GOT3 (cell line): ENCODE measurements around the gene USP6NL.
"Not testable (repeated sequence)": the region's sequence is repeated elsewhere in the genome, so short reads cannot be mapped to it uniquely, and the experiment has no call there.

Experiments
- DNase-seq: peaks from one replicate; lab custom pipeline; 2025; ENCODE audit warnings: mixed read lengths; lab: John Stamatoyannopoulos, UW

The USP6NL gene

DNA sequence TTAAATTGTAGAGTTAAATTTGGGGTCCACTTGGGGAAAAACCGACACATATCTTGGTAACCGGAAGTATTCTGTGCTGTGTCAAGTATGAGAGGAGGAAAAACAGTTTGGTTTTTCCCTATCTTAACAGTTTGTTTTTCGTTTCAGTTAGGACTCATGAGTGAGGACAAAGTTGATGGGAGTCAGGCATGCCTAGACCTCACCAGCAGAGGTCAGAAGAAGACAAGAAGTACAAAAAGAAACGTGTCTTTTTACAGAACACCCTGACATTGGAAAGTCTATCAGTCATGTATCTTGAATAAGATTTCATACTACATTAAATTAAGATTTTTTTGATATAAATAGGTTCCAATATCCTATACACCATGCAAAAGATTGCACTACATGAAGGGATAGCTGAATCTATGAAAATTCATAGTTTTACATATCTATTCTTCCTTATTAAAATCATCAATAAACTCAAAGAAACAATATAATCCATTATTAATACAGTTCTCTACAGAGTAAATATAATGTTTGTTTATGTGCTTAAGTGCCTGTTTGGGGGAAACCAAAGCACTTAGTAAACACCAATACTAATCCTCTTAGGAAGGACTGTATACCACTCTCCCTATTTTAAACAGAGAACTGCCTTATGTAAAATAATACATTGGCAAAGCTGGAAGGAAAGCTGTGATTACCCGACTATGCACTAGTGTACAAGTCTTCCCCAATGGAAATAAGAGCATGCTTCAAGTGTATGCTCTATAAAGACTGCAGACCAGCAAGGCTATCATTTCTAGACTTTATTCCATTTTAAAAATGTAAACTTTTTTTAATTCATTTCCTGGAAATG lies 95.6 kb downstream of the USP6NL start:
- no peak for DNase-seq

- no peak for DNase-seq
These were observed 97.7 kb downstream of the USP6NL start for GRCh38 chr10:11513727-11514126.

GRCh38 chr10:11512596-11512995 lies 98.9 kb downstream of the USP6NL start:
- no peak for DNase-seq

DNA sequence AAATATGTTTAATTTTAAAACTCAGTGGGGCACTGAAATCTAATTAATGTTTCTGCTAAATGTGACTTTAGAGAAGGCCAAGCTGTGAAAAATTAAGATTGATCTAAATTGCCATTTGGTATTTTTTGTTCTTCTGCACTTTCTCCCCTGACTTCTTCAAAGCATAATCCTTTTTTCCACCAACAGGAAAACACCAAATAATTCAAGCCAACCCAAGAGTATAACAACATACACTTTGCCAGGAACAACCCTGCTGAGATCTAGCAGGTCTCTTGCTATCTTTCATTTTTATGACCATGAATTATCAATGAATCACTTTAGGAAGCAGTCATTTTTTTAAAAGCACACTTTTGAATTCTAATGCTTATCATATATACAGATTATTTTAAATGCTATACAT lies 100.1 kb downstream of the USP6NL start:
- DNase-seq: no peak

GRCh38 chr10:11510736-11511135 lies 100.7 kb downstream of the USP6NL start:
- no peak for DNase-seq

GRCh38 chr10:11510281-11510680 lies 101.2 kb downstream of the USP6NL start:
- DNase-seq: no peak

DNA sequence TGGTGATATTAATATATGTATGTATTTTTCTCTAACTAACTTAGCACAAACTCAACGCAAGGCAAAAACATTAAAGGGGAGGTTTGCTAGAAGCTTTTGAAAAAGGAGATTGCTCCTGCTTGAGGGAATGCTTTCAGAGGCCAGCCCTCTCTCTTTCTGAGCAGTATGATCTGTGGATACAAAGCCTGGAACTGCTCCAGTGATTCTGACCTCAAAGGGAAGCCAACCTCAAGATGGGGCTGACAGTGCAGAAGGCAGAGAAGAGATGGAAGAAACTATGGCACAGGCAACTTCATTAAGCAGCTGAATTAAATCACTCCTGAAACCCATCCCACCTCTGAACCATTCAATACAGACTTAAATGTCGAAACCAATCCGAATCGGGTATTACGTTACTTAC lies 102.4 kb downstream of the USP6NL start:
- no peak for DNase-seq

DNA sequence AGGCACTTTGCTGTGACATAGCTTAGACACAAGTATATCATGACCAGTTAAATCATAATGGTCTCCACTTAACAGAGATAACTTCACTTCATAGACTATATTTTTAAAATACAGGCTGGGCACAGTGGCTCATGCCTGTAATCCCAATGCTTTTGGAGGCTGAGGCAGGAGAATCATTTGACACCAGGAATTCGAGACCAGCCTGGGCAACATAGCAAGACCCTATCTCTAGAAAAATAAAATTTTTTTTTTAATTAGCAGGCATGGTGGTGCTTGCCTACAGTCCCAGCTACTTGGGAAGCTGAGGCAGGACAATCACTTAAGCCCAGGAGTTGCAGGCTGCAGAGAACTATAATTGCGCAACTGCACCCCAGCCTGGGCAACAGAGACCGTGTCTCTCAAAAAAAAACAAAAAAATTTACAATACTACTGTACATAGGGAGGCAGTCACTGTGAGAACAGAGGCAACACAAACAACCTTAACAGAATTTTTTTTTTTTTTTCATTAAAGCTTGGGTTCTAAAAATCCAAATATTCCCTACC lies 105.1 kb downstream of the USP6NL start:
- no peak for DNase-seq

DNA sequence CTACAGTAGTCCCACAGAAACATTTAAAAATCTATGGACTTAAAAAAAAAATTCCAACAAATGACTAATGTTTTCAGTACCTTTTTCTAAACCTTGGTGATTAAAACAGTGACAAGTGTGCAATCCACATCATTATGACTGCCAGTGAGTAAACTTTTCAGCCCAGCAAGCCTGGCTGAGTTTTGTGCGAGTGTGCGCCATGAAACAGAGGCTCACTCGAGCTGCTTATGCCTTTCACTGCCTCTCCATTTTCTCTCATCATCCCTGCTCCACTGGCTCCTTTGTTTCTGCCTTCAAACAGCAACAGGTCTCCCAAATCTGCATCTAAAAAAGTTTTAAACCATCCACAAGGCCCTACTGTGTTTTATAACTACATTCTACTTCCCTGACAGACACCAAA lies 105.8 kb downstream of the USP6NL start:
- no peak for DNase-seq

DNA sequence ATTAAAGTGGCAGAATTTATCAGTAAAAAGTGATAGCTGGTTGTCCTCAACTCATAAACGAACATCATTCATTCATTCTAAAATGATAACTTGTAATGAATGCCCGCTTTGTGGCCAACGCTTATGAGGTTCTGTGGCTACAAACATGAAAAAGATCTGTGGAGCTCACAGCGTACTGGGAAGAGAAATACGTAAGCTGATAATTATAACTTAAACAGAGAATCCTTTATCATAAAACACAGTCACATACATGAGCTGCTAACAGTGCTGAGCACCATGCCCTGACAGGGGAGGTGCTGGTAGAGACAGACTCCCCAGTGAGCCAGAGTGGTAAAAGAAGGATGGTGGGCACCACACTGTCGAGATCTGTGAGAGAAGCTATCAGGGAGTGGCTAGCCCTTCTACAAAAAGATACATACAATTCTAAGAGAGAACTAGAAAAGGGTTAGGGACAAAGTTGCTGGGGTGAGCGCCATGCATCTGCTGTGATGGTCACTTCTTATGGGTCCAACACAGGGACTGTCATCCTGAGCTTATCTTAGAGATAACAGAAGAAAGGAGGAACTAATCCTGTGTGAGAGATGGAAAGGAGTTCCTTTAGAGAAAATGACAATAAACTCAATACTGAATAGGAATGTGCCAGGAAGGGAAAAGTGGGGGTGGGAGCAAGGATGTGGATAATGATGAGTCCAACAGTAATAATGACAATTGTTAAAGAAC lies 106.7 kb downstream of the USP6NL start:
- no peak for DNase-seq

- DNase-seq: no peak
These were observed 109.8 kb downstream of the USP6NL start for GRCh38 chr10:11501600-11501999.

GRCh38 chr10:11499425-11500071 lies 111.9 kb downstream of the USP6NL start:
- no peak for DNase-seq

- DNase-seq: no peak
These were observed 113.1 kb downstream of the USP6NL start for GRCh38 chr10:11498399-11498798.

DNA sequence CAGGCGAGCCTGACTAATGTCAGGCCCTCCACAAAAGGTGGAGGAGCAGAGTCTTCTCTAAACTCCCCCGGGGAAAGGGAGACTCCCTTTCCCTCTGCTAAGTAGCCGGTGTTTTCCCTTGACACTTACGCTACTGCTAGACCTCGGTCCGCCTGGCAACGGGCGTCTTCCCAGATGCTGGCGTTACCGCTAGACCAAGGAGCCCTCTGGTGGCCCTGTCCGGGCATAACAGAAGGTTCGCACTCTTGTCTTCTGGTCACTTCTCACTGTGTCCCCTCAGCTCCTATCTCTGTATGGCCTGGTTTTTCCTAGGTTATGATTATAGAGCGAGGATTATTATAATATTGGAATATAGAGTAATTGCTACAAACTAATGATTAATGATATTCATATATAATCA lies 116.5 kb downstream of the USP6NL start:
- DNase-seq: not testable (repeated sequence)

DNA sequence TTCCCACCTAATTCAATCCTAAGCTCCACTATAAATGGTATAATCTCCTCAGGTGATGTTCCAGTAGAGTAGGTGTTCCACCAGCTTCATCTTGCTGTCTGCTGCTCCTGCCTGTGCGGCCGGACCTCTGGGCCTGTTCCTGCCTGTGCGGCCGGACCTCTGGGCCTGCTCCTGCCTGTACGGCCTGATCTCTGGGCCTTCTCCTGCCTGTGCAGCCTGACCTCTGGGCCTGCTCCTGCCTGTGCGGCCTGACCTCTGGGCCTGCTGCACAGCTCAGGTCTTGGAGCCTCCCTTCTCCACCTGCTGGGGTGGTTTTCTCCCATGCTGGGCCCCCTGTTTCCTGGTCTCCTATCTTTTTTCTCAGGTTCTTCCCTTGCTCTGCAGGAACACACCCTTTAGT lies 117.8 kb downstream of the USP6NL start:
- no peak for DNase-seq

- DNase-seq: no peak
These were observed 120.4 kb downstream of the USP6NL start for GRCh38 chr10:11491087-11491486.

DNA sequence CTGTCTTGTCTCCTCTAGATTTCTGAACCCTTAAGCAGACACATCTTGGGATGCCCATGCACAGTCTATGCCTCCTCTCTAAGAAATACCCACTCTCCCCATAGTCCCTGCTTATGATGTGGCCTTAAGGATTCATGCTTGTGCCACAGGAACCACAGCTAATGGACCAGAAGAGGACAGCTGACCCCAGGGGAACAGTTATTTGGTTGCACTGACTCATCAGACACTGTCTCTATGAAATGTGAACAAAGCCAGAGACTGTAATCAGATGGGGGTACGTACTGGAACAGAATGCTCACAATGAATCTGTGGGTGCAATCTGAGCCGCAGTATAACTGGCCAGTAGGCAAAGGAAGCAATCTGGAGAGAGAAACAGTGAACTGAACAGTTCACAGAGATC lies 121.9 kb downstream of the USP6NL start:
- no peak for DNase-seq

DNA sequence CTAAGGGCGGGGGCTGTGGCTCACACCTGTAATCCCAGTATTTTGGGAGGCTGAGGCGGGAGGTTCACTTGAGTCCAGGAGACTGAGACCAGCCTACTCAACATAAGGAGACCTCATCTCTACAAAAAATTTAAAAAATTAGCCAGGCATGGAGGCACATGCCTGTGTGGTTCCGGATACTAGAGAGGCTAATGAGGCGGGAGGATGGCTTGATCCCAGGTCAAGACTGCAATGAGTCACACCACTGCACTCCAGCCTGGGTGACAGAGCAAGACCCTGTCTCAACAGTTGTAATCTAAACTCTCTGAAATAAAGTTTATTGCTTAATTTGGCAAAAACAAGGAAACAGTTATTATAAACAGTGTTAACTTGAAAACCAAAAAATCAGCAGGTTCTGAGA lies 123.3 kb downstream of the USP6NL start:
- no peak for DNase-seq

- DNase-seq: no peak
These were observed 128.0 kb downstream of the USP6NL start for GRCh38 chr10:11483201-11484148.

DNA sequence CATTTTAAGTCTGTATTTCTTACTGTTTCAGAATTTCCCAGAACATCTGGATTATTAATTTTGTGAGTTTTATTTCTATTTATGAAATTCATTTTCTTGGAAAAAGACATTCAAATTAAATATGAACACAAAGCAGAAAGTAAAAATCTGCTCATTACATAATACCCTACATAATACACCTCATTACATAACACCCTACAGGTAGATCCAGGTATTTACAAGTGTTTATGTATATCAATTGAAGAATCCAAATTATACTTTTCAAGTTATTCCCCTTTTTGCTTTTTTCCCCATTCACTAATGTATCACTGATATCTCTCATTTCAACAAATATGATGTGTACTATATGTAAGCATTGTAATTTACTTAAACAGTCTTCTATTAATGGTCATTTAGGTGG lies 129.1 kb downstream of the USP6NL start:
- no peak for DNase-seq

DNA sequence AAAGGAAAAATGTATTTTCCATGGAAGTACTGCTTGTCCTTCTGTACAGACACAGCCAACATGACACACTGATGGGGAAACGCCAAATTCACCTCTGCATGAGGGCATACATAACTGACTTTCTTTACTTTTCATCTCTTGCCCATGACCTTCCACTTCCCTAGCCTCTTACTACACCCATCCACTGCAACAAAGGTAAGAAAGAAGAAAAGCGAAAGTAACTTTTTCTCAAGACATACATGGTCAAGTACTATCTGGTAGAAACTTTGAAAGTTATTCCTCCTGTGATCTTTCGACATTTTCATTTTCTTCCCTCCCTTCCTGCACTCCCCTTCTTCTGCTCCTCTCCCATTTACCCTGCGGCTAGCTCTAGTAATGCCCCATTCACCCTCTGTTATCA lies 130.8 kb downstream of the USP6NL start:
- DNase-seq: no peak

GRCh38 chr10:11479300-11479699 lies 132.2 kb downstream of the USP6NL start:
- DNase-seq: no peak
